Osteoblast (primary cell): ENCODE measurements around the gene TMEM270. TPM values are rescaled to one million over a fixed set of nuclear protein-coding genes. Genes with fewer than 3 reads are reported as not detected.

Experiments used
- total RNA-seq: library from RNA; depleted of rRNA; stranded (reverse); fragments of >200 nt; gene quantifications from 2 replicates; pipeline ENCODE4 v1.2.3, GENCODE V29; 2012

TMEM270 gene
- total RNA-seq, 1 donor: not detected

Other genes starting within 250 kb of the TMEM270 start
- 0.29 and 0.72 TPM in 2 replicates for gene MLXIPL, start 236.6 kb upstream of the TMEM270 start, total RNA-seq
- gene VPS37D, start 193.3 kb upstream of the TMEM270 start, total RNA-seq: 5.8 and 5.9 TPM in 2 replicates
- 2.9 TPM in 2 replicates for gene DNAJC30, start 177.7 kb upstream of the TMEM270 start, total RNA-seq
- gene BUD23, start 177.6 kb upstream of the TMEM270 start, total RNA-seq: 33.9 and 36.9 TPM in 2 replicates
- 15.9 and 17.4 TPM in 2 replicates for gene STX1A, start 141.5 kb upstream of the TMEM270 start, total RNA-seq
- 6.5 and 8.7 TPM in 2 replicates for gene ABHD11, start 122.4 kb upstream of the TMEM270 start, total RNA-seq
- not detected in 2 replicates for gene CLDN3, start 90.9 kb upstream of the TMEM270 start, total RNA-seq
- gene CLDN4, start 30.2 kb upstream of the TMEM270 start, total RNA-seq: 0.36 and 0.59 TPM in 2 replicates
- gene METTL27, start 18.6 kb upstream of the TMEM270 start, total RNA-seq: 8.7 and 8.8 TPM in 2 replicates
- 69.1 and 113 TPM in 2 replicates for gene ELN, start 167.0 kb downstream of the TMEM270 start, total RNA-seq
- 46.7 and 48.9 TPM in 2 replicates for gene LIMK1, start 222.6 kb downstream of the TMEM270 start, total RNA-seq